ENCODE results near the gene PSME2. TPM values are rescaled to one million over a fixed set of nuclear protein-coding genes. Genes with fewer than 3 reads are reported as not detected.

PSME2 gene
- total and polyA plus RNA-seq, 2 of the 13 experiments (the other 11 are each of a cell fraction or from before 2014, with no cell fraction given): 332 to 716 TPM

GRCh38 chr14:24160850-24161804, 14.7 kb upstream of the PSME2 start, which contains the start of gene IRF9 (continued):
- TF ChIP-seq NFAT5 (CRISPR knock-in tag; IDR thresholded peaks at IDR 0.05): 0 out of 2 replicates have a peak, but pooled peaks have one; percentile 90
- TF ChIP-seq HHEX (CRISPR knock-in tag; IDR thresholded peaks at IDR 0.05): peak; percentile 68
- TF ChIP-seq ZNF432 (CRISPR knock-in tag; IDR thresholded peaks at IDR 0.05; ENCODE audit: borderline replicate concordance): no peak
- TF ChIP-seq CBX1 (IDR thresholded peaks at IDR 0.05; ENCODE audit: low read depth): peak; percentile 95
- TF ChIP-seq IRF1 (CRISPR knock-in tag; IDR thresholded peaks at IDR 0.05; ENCODE audit: low read depth): no peak
- TF ChIP-seq ZNF101 (CRISPR knock-in tag; IDR thresholded peaks at IDR 0.05; ENCODE audit: borderline replicate concordance, low read depth): no peak
- TF ChIP-seq TBX3 (IDR thresholded peaks at IDR 0.05; ENCODE audit: borderline replicate concordance): no peak
- peak; percentile 93 for TF ChIP-seq ZNF766 (CRISPR knock-in tag; IDR thresholded peaks at IDR 0.05; ENCODE audit: borderline replicate concordance)
- TF ChIP-seq SNAPC5 (CRISPR knock-in tag; IDR thresholded peaks at IDR 0.05; ENCODE audit: borderline replicate concordance): peak; percentile 54; the same call in 1 of the 2 replicates
- peak; percentile 82 for TF ChIP-seq AHDC1 (CRISPR knock-in tag; IDR thresholded peaks at IDR 0.05; ENCODE audit: borderline replicate concordance)
- TF ChIP-seq ZNF83 (CRISPR knock-in tag; IDR thresholded peaks at IDR 0.05; ENCODE audit: borderline replicate concordance): peak; percentile 88
- peak; percentile 94 for TF ChIP-seq FOXP4 (CRISPR knock-in tag; IDR thresholded peaks at IDR 0.05)
